Neural crest cell (in vitro differentiated cells): ENCODE data around the gene ZFP1. TPM values are rescaled to one million over a fixed set of nuclear protein-coding genes. Genes with fewer than 3 reads are reported as not detected.
A peak's percentile ranks its signal among the peaks of the same experiment; 100 is the strongest.

Source experiments
- DNase-seq: peaks from one replicate; pipeline ENCODE4 v3.0.0; 2021; ENCODE audit warnings: low read depth, mixed read lengths, low spot score
- H3K27ac Mint-ChIP-seq: one replicate; pipeline ENCODE4 v1.8.0; 2021; ENCODE audit warnings: mild to moderate bottlenecking, mixed read lengths; ENCODE audit not compliant: unreplicated experiment
- H3K27me3 Mint-ChIP-seq: 2 replicates; pipeline ENCODE4 v1.8.0; 2021; ENCODE audit warnings: low read depth, mild to moderate bottlenecking, mixed read lengths
- H3K36me3 Mint-ChIP-seq: 2 replicates; pipeline ENCODE4 v1.8.0; 2021; ENCODE audit warnings: low read depth, mild to moderate bottlenecking, mixed read lengths
- H3K4me1 Mint-ChIP-seq: 2 replicates; pipeline ENCODE4 v1.8.0; 2021; ENCODE audit warnings: mixed read lengths
- H3K4me3 Mint-ChIP-seq: one replicate; pipeline ENCODE4 v1.8.0; 2021; ENCODE audit warnings: mild to moderate bottlenecking, mixed read lengths
- H3K9me3 Mint-ChIP-seq: 2 replicates; pipeline ENCODE4 v1.8.0; 2021; ENCODE audit warnings: mixed read lengths
- CTCF ChIP-seq: fragments of 200-600 bp; sonication (generic); conservative IDR thresholded peaks from 2 replicates; pipeline ENCODE4 v1.5.0; 2021; ENCODE audit warnings: antibody characterized with exemption, mild to moderate bottlenecking
- total RNA-seq: library from RNA; stranded (reverse); gene quantifications from 2 replicates; pipeline ENCODE4 v1.2.1, GENCODE V29; 2021

The ZFP1 gene
- total RNA-seq, 1 donor from 2014 or later: 22.9 TPM

- H3K36me3 Mint-ChIP-seq: no peaks in the 10 kb centered on the region
- H3K4me3 Mint-ChIP-seq: no peak overlapping the region
- H3K4me1 Mint-ChIP-seq: no peaks in the 10 kb centered on the region
- no peak for DNase-seq
- TF ChIP-seq CTCF: no peak
- H3K9me3 Mint-ChIP-seq: peaks cover 4% of the 10 kb centered on the region
- no peak overlapping the region for H3K27ac Mint-ChIP-seq
- H3K27me3 Mint-ChIP-seq: peaks cover 3% of the 10 kb centered on the region
Observed at GRCh38 chr16:75192606-75193264, 44.4 kb downstream of the ZFP1 start.

GRCh38 chr16:75193265-75193650, 44.9 kb downstream of the ZFP1 start:
- Mint-ChIP-seq H3K4me3 (no peak overlapping the region), H3K27me3 (peaks cover 3% of the 10 kb centered on the region), H3K27ac (peak overlapping the region; percentile 36), H3K9me3 (peaks cover 4% of the 10 kb centered on the region), H3K4me1 (peaks cover 3% of the 10 kb centered on the region), H3K36me3 (no peaks in the 10 kb centered on the region)
- TF ChIP-seq CTCF: no peak
- no peak for DNase-seq

GRCh38 chr16:75193730-75194444, 45.6 kb downstream of the ZFP1 start:
- H3K27ac Mint-ChIP-seq: peak overlapping the region; percentile 36
- no peak overlapping the region for H3K4me3 Mint-ChIP-seq
- no peaks in the 10 kb centered on the region for H3K36me3 Mint-ChIP-seq
- peaks cover 4% of the 10 kb centered on the region for H3K9me3 Mint-ChIP-seq
- peaks cover 3% of the 10 kb centered on the region for H3K27me3 Mint-ChIP-seq
- DNase-seq: no peak
- TF ChIP-seq CTCF: no peak
- H3K4me1 Mint-ChIP-seq: peaks cover 6% of the 10 kb centered on the region

GRCh38 chr16:75195811-75196790, 47.8 kb downstream of the ZFP1 start:
- no peaks in the 10 kb centered on the region for H3K27me3 Mint-ChIP-seq
- H3K4me3 Mint-ChIP-seq: no peak overlapping the region
- peaks cover 10% of the 10 kb centered on the region for H3K4me1 Mint-ChIP-seq
- DNase-seq: no peak
- no peak overlapping the region for H3K27ac Mint-ChIP-seq
- no peaks in the 10 kb centered on the region for H3K36me3 Mint-ChIP-seq
- H3K9me3 Mint-ChIP-seq: no peaks in the 10 kb centered on the region
- TF ChIP-seq CTCF: no peak

- no peaks in the 10 kb centered on the region for H3K9me3 Mint-ChIP-seq
- TF ChIP-seq CTCF: no peak
- no peaks in the 10 kb centered on the region for H3K27me3 Mint-ChIP-seq
- no peak overlapping the region for H3K27ac Mint-ChIP-seq
- peaks cover 12% of the 10 kb centered on the region for H3K4me1 Mint-ChIP-seq
- H3K36me3 Mint-ChIP-seq: no peaks in the 10 kb centered on the region
- no peak for DNase-seq
- no peak overlapping the region for H3K4me3 Mint-ChIP-seq
Observed at GRCh38 chr16:75196836-75197235, 48.5 kb downstream of the ZFP1 start.
